Stomach smooth muscle (tissue), 2 donors: ENCODE data around the gene HOMER3.

Experiments used
- H3K27ac ChIP-seq: one replicate; pipeline ENCODE4 v1.7.0; 2013; ENCODE audit warnings: mild to moderate bottlenecking, low read length, inconsistent platforms
- H3K27me3 ChIP-seq, 2 donors: one replicate each; pipeline ENCODE4 v1.7.0; 2013; ENCODE audit warnings: low read length in 2 of 2; ENCODE audit not compliant: insufficient read depth in 2 of 2, control insufficient read depth in 1 of 2
- H3K36me3 ChIP-seq, 2 donors: one replicate each; pipeline ENCODE4 v1.7.0; 2013; ENCODE audit warnings: low read length in 2 of 2; ENCODE audit not compliant: control insufficient read depth in 2 of 2, insufficient read depth in 2 of 2
- H3K4me1 ChIP-seq: one replicate; pipeline ENCODE4 v1.7.0; 2013; ENCODE audit warnings: low read length; ENCODE audit not compliant: control insufficient read depth, insufficient read depth
- H3K4me3 ChIP-seq, 2 donors: one replicate each; pipeline ENCODE4 v1.7.0; 2013; ENCODE audit warnings: low read length in 2 of 2
- H3K9ac ChIP-seq, 2 donors: one replicate each; pipeline ENCODE4 v1.7.0; 2013; ENCODE audit warnings: low read length in 2 of 2, mild to moderate bottlenecking in 1 of 2
- H3K9me3 ChIP-seq, 2 donors: one replicate each; pipeline ENCODE4 v1.7.0; 2013; ENCODE audit warnings: low read length in 2 of 2; ENCODE audit not compliant: control insufficient read depth in 2 of 2
- donor health status: healthy.
- donor health status: Pancreatic carcinoma.

HOMER3 gene

DNA sequence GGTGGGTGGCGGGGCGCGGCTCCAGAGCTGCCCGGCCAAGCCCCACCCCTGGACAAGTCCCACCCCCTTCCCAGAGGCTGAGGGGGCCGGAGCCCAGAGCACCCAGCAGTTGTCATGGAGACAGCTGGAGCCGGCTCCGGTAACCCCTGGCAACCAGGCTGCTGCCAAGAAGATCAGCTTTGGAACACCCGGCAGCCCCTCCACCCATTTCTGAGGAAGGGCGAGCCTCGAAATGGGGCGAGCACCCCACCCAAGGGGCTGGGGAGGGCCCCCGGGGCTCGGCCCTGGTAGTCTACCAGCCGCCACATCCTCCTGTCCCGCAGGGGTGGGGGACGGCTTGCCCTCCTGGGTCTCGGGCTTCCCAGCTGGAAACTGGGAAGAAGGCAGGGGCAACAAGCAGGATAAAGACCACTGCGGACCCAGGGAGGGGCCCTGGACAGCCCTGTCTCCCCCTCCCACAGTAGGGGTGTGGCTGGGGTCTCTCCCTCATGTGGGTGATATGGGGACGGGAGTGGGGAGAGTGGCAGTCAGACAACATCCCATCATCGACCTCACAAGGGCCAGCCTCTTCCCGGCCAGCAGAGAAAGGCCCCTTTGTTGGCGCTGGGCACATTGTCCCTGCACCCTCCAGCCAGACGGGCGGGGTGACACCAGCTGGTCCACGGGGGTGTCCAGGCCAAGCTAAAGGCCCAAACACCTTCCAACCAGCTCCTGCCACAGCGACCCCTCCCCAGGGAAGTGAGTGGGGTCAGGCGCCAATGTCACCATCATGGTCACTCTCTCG, 46.6 kb downstream of the HOMER3 start:
- H3K27ac ChIP-seq: no peak overlapping the region
- no peaks in the 10 kb centered on the region for H3K36me3 ChIP-seq
- peaks cover 21% of the 10 kb centered on the region for H3K4me1 ChIP-seq
- no peaks in the 10 kb centered on the region for H3K9me3 ChIP-seq
- H3K9ac ChIP-seq: no peak overlapping the region
- H3K27me3 ChIP-seq: peaks cover 18 to 27% of the 10 kb centered on the region in 2 donors
- peak overlapping the region; percentile 12 to 59 for H3K4me3 ChIP-seq

DNA sequence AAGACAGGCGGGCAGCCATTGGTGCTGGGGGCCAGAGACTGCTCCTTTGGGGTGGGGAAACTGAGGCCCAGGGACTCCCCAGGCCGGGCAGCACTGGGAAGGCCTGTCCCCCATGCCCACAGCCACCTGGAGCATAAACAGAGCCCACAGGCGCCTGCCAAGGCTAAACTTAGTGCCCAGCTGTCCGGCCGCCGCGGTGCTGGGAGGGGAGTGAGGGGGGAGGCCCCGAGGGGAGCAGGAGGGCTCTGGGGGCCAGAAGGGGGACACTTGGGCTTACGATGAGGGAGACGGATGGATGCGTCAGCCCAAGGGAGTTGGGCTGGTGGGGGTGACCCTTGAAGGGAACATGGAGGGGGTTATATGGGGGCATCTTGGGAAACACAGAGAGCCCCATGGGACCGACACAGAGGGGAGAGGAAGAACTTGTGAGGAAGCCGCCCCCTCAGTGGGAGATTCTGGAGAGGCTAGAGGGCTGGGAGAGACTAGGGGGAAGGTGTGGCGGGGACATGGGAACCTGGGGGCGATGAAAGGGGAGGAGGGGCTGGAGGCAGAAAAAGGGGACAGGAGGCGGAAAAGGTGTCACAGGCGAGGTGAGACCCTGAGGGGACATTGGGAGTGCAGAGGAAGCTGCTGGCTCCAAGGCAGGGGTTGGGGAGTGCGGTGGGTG, 47.3 kb downstream of the HOMER3 start:
- H3K9me3 ChIP-seq: no peaks in the 10 kb centered on the region
- H3K27ac ChIP-seq: no peak overlapping the region
- no peak overlapping the region for H3K9ac ChIP-seq
- no peaks in the 10 kb centered on the region for H3K36me3 ChIP-seq
- H3K4me1 ChIP-seq: peaks cover 21% of the 10 kb centered on the region
- H3K27me3 ChIP-seq: peaks cover 18 to 27% of the 10 kb centered on the region in 2 donors
- no peak overlapping the region for H3K4me3 ChIP-seq

DNA sequence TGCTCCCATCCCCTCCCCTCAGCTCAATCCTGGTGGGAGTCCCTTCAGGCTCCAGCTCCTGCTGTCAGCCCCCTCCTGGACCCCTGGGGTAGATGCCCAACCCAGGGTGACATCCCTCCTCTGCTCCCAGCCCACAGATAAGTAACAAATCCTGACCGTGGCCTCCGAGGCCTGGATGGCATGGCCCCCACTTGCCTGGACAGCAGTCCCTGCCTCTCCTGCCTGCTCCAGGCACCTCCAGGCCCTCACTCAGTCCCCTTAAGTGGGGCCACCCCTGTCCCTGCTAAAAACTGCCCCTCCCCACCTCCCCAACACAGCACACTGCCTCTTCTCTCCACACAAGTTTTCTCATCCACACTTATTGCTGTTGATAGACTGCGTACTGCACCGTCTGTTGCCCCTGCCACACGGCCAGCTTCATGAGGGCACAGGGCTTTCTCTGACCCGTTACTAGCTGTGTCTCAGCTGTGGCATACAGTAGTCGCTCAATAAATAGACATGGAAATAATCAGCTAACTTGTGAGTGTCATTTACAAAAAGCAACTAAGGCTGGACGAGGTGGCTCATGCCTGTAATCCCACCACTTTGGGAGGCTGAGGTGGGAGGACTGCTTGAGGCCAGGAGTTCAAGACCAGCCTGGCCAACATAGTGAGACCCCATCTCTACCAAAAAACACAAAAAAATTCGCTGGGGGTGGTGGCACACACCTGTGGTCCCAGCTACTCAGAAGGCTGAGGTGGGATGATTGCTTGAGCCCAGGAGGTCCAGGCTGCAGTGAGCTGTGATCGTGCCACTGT, 50.9 kb downstream of the HOMER3 start:
- peaks cover 10 to 16% of the 10 kb centered on the region in 2 donors for H3K27me3 ChIP-seq
- no peak overlapping the region for H3K4me3 ChIP-seq
- no peak overlapping the region for H3K27ac ChIP-seq
- H3K9me3 ChIP-seq: no peaks in the 10 kb centered on the region
- H3K4me1 ChIP-seq: peaks cover 11% of the 10 kb centered on the region
- no peaks in the 10 kb centered on the region for H3K36me3 ChIP-seq
- no peak overlapping the region for H3K9ac ChIP-seq

DNA sequence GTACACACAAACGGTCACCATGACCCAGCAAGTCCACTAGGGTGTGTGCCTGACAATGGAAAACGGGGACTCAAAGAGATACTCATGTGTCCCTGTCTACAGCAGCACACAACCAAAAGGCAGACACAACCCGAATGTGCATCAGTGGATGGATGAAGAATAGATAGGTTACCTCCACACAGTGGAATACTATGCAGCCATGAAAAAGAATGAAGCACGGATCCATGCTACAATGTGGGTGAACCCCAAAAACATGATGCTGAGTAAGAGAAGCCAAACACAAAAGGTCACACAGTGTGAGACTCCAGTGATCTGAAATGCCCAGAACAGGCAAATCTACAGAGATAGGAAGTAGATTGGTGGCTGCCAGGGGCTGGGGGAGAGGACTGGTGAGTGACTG, 54.0 kb downstream of the HOMER3 start:
- Histone ChIP-seq H3K9ac (no peak overlapping the region), H3K4me3 (no peak overlapping the region), H3K4me1 (no peaks in the 10 kb centered on the region), H3K27me3 (no peaks in the 10 kb centered on the region), H3K27ac (no peak overlapping the region), H3K9me3 (no peaks in the 10 kb centered on the region), H3K36me3 (no peaks in the 10 kb centered on the region)

DNA sequence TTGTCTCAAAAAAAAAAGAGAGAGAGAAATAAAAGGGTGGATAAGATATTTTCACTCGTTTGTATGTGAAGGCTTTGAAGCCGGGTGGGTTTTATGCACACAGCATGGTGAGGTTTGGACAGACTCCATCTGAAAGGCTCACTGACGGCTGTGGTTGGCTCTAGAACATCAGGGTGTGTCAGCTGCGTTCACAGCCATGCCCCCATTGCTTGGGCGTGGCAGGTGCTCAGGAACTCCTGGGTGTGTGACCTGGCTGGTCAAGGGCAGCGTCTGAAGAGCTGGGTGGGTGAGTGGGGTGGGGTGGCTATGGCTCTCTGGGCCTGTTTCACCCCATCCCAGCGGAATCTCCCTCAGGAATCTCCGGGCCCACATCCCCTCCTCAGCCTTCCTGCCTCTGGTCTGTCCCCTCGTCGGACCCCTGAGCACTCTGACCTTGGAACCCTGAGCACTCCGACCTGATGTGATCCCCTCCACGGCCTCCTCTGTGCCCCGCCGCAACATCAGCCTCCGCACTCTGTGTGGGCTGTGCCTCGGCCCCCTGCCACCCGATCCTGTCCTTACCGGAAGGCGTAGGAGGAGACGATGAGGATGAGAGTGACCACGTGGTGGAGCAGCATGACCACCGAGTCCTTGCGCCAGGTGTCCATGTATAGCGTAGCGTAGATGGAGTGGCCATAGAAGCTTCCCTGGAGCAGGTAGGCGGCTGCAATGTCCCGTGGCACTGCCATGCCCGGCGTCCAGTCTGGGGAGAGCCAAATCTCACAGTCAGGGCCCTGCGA, 57.3 kb downstream of the HOMER3 start:
- H3K27ac ChIP-seq: no peak overlapping the region
- no peaks in the 10 kb centered on the region for H3K27me3 ChIP-seq
- H3K36me3 ChIP-seq: no peaks in the 10 kb centered on the region
- no peak overlapping the region for H3K9ac ChIP-seq
- H3K4me1 ChIP-seq: no peaks in the 10 kb centered on the region
- no peaks in the 10 kb centered on the region for H3K9me3 ChIP-seq
- no peak overlapping the region for H3K4me3 ChIP-seq

DNA sequence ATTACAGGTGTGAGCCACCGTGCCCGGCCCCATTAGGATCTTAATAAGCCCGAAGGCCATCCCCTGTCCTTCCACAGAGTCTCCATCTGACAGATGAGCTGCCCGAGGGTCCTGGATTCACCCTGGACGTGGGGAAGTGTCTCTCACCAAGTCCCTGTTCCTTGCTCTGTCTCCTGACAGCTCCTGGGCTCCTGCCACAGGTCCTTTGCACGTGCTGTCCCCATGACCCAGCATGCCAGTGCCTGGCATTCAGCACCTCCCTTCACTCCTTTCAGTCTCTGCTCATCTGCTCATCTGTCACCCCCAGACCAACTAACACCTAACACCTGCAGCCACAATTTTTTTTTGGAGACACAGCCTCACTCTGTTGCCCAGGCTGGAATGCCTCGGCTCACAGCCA, 59.5 kb downstream of the HOMER3 start:
- H3K9ac ChIP-seq: no peak overlapping the region
- no peak overlapping the region for H3K27ac ChIP-seq
- no peaks in the 10 kb centered on the region for H3K4me1 ChIP-seq
- no peaks in the 10 kb centered on the region for H3K27me3 ChIP-seq
- no peaks in the 10 kb centered on the region for H3K9me3 ChIP-seq
- no peaks in the 10 kb centered on the region for H3K36me3 ChIP-seq
- H3K4me3 ChIP-seq: no peak overlapping the region

DNA sequence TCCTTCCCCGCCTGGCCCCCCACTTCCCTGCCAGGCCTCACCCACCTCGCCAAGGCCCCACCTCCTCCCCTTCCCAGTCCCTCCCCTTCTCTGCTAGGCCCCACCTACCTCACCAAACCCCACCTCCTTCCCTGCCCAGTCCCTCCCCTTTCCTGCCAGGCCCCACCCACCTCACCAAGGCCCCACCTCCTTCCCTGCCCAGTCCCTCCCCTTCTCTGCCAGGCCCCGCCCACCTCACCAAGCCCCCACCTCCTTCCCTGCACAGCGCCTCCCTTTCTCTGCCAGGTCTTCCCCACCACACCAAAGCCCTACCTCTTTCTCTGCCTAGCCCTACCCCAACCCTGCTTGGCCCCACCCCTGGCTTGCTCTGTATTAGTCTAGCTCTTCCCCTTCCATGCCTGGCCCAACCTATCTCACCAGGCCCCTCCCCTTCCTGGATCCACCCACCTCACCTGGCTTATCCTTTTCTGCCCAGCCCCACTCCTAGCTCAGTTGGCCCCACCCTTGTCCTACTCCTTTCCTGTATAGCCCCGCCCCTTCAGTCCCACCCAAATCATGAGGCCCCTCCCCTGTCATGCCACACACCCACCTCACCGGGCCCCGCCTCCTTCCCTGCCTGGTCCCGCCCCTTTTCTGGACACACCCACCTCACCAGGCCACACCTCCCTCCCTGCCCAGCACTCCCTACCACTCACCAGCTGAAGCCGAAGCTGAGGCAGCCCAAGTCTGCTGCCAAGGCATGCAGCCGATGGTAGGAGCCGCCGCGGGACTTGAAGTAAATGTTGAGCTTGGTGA, 61.2 kb downstream of the HOMER3 start:
- no peaks in the 10 kb centered on the region for H3K9me3 ChIP-seq
- H3K4me1 ChIP-seq: no peaks in the 10 kb centered on the region
- no peak overlapping the region for H3K27ac ChIP-seq
- no peaks in the 10 kb centered on the region for H3K27me3 ChIP-seq
- no peak overlapping the region for H3K4me3 ChIP-seq
- no peaks in the 10 kb centered on the region for H3K36me3 ChIP-seq
- no peak overlapping the region for H3K9ac ChIP-seq
